ENCODE measurements around the gene GNG2. TPM values are rescaled to one million over a fixed set of nuclear protein-coding genes. Genes with fewer than 3 reads are reported as not detected.

The GNG2 gene
- total RNA-seq, 4 donors from 2014 or later: 3.6 to 8.1 (median 7.2) TPM

DNA sequence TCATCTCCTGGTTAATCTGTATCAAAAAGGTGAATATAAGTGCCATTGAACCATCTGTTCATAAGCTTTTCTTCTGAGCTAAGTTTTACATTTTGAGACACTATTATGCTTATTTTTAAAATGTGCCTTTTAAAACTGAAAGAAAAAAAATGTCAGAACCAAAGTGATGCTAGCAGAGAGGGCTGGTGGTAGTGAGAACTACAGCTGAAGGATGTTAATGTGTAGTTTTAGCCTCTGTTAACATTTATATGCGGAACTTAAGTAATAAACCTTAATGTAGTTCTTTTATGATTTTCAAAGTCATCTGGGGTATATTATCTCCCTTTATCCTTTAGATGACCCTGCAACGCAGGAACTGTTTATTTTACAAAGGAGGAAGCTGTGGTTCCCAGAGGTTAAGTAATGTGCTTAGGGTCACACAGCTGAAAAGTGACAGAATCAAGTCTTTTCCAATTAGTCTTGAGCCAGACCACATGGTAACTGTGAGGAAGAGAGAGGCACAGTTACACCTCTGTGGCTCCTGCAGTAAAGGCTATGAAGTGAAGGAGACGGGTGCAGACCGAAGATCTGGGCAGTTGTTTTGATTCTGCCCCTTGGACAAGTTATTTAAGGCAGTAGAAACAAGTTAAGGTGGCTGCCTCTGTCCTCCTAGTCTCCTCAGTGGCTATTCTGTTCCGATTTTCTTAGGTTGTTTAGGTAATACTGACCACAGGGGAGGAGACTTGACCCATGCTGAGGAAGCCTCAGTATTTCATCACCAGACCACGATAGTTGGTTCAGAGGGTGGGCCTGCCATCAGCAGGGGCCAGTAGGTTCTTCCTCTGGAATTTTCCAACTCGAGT is 23.9 kb downstream of the GNG2 start:
- Histone ChIP-seq H3K27me3 (no peaks in the 10 kb centered on the region), H3K36me3 (no peaks in the 10 kb centered on the region), H3K9me3 (no peaks in the 10 kb centered on the region), H3K4me3 (no peak overlapping the region), H3K4me1 (peaks cover 9% of the 10 kb centered on the region), H3K27ac (no peak overlapping the region)
- TF ChIP-seq POLR2AphosphoS5 (IDR thresholded peaks at IDR 0.05): no peak
- TF ChIP-seq, protein P1, sequence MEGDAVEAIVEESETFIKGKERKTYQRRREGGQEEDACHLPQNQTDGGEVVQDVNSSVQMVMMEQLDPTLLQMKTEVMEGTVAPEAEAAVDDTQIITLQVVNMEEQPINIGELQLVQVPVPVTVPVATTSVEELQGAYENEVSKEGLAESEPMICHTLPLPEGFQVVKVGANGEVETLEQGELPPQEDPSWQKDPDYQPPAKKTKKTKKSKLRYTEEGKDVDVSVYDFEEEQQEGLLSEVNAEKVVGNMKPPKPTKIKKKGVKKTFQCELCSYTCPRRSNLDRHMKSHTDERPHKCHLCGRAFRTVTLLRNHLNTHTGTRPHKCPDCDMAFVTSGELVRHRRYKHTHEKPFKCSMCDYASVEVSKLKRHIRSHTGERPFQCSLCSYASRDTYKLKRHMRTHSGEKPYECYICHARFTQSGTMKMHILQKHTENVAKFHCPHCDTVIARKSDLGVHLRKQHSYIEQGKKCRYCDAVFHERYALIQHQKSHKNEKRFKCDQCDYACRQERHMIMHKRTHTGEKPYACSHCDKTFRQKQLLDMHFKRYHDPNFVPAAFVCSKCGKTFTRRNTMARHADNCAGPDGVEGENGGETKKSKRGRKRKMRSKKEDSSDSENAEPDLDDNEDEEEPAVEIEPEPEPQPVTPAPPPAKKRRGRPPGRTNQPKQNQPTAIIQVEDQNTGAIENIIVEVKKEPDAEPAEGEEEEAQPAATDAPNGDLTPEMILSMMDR (IDR thresholded peaks at IDR 0.05): no peak
- WGBS: 62% methylated on average over 7 of the region's 7 CpGs
- no peak for DNase-seq (ENCODE audit: low spot score in 2 of 2)

DNA sequence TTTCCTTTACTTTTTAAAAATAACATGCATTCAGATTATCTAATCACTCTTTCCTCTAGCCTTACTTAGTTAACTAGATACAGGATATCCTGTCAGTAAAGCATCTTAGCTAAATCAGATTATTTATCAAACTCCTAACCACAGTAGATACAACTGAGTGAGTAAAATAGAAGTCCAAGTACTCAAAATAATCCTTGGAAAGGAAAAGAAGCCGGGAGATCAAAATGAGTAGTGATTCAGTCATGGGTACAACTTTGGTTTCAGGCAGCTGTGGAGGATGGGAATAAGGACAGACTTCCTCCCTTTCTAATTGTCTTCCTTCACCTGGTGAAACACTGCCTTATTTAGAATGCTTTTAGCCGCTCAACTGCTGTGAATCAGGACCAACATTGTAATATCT is 29.4 kb downstream of the GNG2 start:
- H3K9me3 ChIP-seq: no peaks in the 10 kb centered on the region
- H3K27ac ChIP-seq: no peak overlapping the region
- WGBS: 81% methylated on average over 2 of the region's 2 CpGs
- no peaks in the 10 kb centered on the region for H3K36me3 ChIP-seq
- TF ChIP-seq EP300 (IDR thresholded peaks at IDR 0.05): no peak
- TF ChIP-seq, protein P1 (IDR thresholded peaks at IDR 0.05): no peak
- TF ChIP-seq POLR2A (IDR thresholded peaks at IDR 0.05): no peak
- no peak for TF ChIP-seq POLR2AphosphoS5 (IDR thresholded peaks at IDR 0.05)
- no peak for DNase-seq (ENCODE audit: low spot score in 2 of 2)
- H3K4me3 ChIP-seq: no peak overlapping the region
- H3K4me1 ChIP-seq: peaks cover 1% of the 10 kb centered on the region
- no peaks in the 10 kb centered on the region for H3K27me3 ChIP-seq

DNA sequence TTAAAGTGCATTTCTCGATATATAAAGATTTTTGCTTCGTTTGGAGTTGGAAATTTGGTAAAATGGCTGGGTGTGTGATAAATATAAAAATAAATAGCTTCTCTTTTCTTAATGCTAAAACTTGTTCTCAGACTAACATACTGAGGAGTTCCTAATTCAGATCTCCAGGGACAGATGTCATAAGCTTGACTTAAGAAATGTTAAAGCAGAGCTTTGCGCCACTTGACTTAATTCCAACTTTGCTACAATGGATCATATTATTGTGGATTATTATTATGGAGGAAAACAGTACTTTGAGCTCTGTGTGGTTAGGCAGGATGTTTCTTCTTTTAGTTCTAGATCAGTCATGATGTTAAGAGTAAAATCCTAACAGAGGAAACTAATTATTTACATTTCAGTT is 33.8 kb downstream of the GNG2 start:
- no peak overlapping the region for H3K4me3 ChIP-seq
- no peak for TF ChIP-seq EP300 (IDR thresholded peaks at IDR 0.05)
- no peak for TF ChIP-seq POLR2AphosphoS5 (IDR thresholded peaks at IDR 0.05)
- no peak for TF ChIP-seq POLR2A (IDR thresholded peaks at IDR 0.05)
- TF ChIP-seq, protein P1 (IDR thresholded peaks at IDR 0.05): no peak
- H3K27me3 ChIP-seq: no peaks in the 10 kb centered on the region
- no peak overlapping the region for H3K27ac ChIP-seq
- WGBS: 89% methylated on average over 3 of the region's 3 CpGs
- no peaks in the 10 kb centered on the region for H3K4me1 ChIP-seq
- H3K36me3 ChIP-seq: no peaks in the 10 kb centered on the region
- no peaks in the 10 kb centered on the region for H3K9me3 ChIP-seq
- DNase-seq (ENCODE audit: low spot score in 2 of 2): no peak

DNA sequence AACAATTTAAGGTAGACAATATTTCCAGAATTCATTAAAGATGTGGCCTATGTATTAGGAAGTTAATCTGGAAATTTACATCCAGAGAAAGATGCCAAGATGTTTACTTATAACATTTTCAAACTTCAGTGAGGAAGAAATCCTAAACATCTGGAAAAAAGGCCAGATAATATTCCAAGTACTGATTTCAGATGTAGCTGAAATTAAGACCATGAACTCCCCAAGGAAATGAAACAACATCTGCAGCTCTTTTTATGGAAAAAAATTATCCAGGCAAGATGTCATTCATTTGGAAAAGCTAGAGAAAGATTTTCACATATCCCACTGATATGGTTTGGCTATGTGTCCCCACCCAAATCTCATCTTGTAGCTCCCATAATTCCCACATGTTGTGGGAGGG is 35.0 kb downstream of the GNG2 start:
- TF ChIP-seq POLR2AphosphoS5 (IDR thresholded peaks at IDR 0.05) (no peak), EP300 (IDR thresholded peaks at IDR 0.05) (no peak), POLR2A (IDR thresholded peaks at IDR 0.05) (no peak)
- TF ChIP-seq, protein P1 (IDR thresholded peaks at IDR 0.05): no peak
- no peaks in the 10 kb centered on the region for H3K36me3 ChIP-seq
- DNase-seq (ENCODE audit: low spot score in 2 of 2): no peak
- H3K9me3 ChIP-seq: no peaks in the 10 kb centered on the region
- no peaks in the 10 kb centered on the region for H3K4me1 ChIP-seq
- H3K27ac ChIP-seq: no peak overlapping the region
- no peaks in the 10 kb centered on the region for H3K27me3 ChIP-seq
- H3K4me3 ChIP-seq: no peak overlapping the region

DNA sequence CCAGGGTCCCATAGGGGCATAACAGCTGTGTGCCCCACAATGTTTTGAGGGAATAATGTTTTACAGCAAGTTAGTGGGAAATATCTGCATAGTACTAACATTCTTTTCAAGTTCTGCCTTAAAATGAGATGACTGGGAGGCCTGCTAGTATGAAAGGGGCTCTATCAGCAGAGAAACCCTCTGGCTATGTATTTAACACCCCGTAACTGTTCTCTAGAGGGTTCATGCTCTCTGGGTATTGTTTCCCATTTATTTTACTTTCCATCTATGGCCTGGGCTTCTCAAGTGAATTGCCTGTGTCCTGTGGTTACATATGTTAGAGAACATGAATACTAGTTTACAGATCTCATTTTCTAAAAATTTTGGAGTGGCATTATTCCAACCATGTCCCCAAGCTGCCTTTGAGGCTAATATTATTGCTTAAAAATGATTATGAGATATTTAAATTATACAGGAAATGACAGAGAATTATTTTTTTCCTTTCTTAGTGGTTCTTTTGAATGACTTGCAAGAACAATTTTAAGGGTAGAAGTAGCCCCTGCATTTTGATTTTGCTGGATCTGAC is 37.5 kb downstream of the GNG2 start:
- Histone ChIP-seq H3K9me3 (no peaks in the 10 kb centered on the region), H3K4me1 (no peaks in the 10 kb centered on the region), H3K27ac (no peak overlapping the region), H3K4me3 (no peak overlapping the region), H3K27me3 (no peaks in the 10 kb centered on the region), H3K36me3 (no peaks in the 10 kb centered on the region)
- WGBS: 84% methylated on average over 1 of the region's 1 CpG
- TF ChIP-seq EP300 (IDR thresholded peaks at IDR 0.05): no peak
- TF ChIP-seq, protein P1 (IDR thresholded peaks at IDR 0.05): no peak
- no peak for TF ChIP-seq POLR2AphosphoS5 (IDR thresholded peaks at IDR 0.05)
- no peak for TF ChIP-seq POLR2A (IDR thresholded peaks at IDR 0.05)
- DNase-seq (ENCODE audit: low spot score in 2 of 2): no peak

All from suprapubic skin (tissue), 4 donors.